HEK293T (cell line): ENCODE measurements around the gene EFNB2.

ENCODE experiments used
- CTCF ChIA-PET: fragments of 350-600 bp; formaldehyde crosslinking; extraction: SDS; loops from one replicate; lab custom pipeline; 2021; ENCODE audit warnings: antibody characterized with exemption, inconsistent platforms; lab: Yijun Ruan, JAX
- POLR2A ChIA-PET: fragments of 350-600 bp; formaldehyde crosslinking; extraction: SDS; loops from one replicate; lab custom pipeline; 2020; ENCODE audit warnings: antibody characterized with exemption, inconsistent platforms; lab: Yijun Ruan, JAX
- DNase-seq: peaks from one replicate; pipeline ENCODE4 v3.0.0; 2012; ENCODE audit warnings: mixed read lengths; ENCODE audit errors: extremely low spot score
- ARNT ChIP-seq: fragments of 450-650 bp; IDR thresholded peaks from 2 replicates; pipeline ENCODE4 v1.6.1; 2017; ENCODE audit warnings: mild to moderate bottlenecking
- BHLHE40 ChIP-seq: fragments of 450-650 bp; IDR thresholded peaks from 2 replicates; pipeline ENCODE4 v1.6.1; 2016; ENCODE audit warnings: mild to moderate bottlenecking, moderate library complexity, borderline replicate concordance
- CTBP1 ChIP-seq: fragments of 450-650 bp; IDR thresholded peaks from 2 replicates; pipeline ENCODE4 v1.6.1; 2016; ENCODE audit warnings: borderline replicate concordance
- ELF4 ChIP-seq: fragments of 450-650 bp; IDR thresholded peaks from 2 replicates; pipeline ENCODE4 v1.6.1; 2017; ENCODE audit warnings: antibody characterized with exemption
- FOXA1 ChIP-seq: fragments of 450-650 bp; IDR thresholded peaks from 2 replicates; pipeline ENCODE4 v1.6.1; 2016; ENCODE audit warnings: mild to moderate bottlenecking
- FOXK2 ChIP-seq: fragments of 450-650 bp; IDR thresholded peaks from 2 replicates; pipeline ENCODE4 v1.6.1; 2016; ENCODE audit warnings: mild to moderate bottlenecking
- FOXM1 ChIP-seq: fragments of 450-650 bp; IDR thresholded peaks from 2 replicates; pipeline ENCODE4 v1.6.1; 2017; ENCODE audit warnings: mild to moderate bottlenecking, borderline replicate concordance
- HDGF ChIP-seq: fragments of 450-650 bp; IDR thresholded peaks from 2 replicates; pipeline ENCODE4 v1.6.1; 2017; ENCODE audit warnings: antibody characterized with exemption, borderline replicate concordance
- L3MBTL2 ChIP-seq: fragments of 450-650 bp; conservative IDR thresholded peaks from 2 replicates; pipeline ENCODE4 v1.6.1; 2016; ENCODE audit warnings: mild to moderate bottlenecking
- LEF1 ChIP-seq: fragments of 450-650 bp; IDR thresholded peaks from 2 replicates; pipeline ENCODE4 v1.6.1; 2017; ENCODE audit warnings: mild to moderate bottlenecking, borderline replicate concordance
- NFRKB ChIP-seq: fragments of 450-650 bp; IDR thresholded peaks from 2 replicates; pipeline ENCODE4 v1.6.1; 2016; ENCODE audit warnings: mild to moderate bottlenecking, moderate library complexity
- SP1 ChIP-seq: fragments of 450-650 bp; IDR thresholded peaks from 2 replicates; pipeline ENCODE4 v1.6.1; 2017
- SUZ12 ChIP-seq: fragments of 450-650 bp; IDR thresholded peaks from 2 replicates; pipeline ENCODE4 v1.6.1; 2016; ENCODE audit warnings: mild to moderate bottlenecking
- TARDBP ChIP-seq: fragments of 450-650 bp; IDR thresholded peaks from 2 replicates; pipeline ENCODE4 v1.6.1; 2016
- ZNF384 ChIP-seq: fragments of 450-650 bp; IDR thresholded peaks from 2 replicates; pipeline ENCODE4 v1.6.1; 2016
- TF ChIP-seq, protein P1 (sequence below): fragments of 450-650 bp; IDR thresholded peaks from 2 replicates; pipeline ENCODE4 v1.6.1; 2016

EFNB2 gene

DNA sequence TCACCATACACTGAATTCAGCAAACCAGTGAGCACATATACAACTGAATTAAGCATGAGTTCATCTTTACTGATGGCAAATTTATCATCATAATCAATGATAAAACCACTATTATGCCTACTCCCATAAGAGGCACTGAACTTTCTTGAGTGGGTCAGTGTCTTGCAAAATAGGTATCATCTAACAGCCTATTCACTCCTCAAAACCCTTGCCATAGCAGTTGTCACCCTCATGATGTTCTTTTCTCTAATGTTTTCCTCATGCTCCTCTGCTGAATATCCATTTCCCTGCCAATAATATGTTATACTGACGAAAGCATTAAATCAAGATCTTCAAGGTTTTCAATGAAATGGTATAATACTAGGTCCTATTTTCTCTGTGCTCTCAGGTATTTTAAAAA, 26.8 kb upstream of the EFNB2 start:
- DNase-seq, result no peak
- TF ChIP-seq BHLHE40 (no peak), HDGF (no peak)
- ChIA-PET CTCF (no interaction called here), POLR2A (no interaction called here)

DNA sequence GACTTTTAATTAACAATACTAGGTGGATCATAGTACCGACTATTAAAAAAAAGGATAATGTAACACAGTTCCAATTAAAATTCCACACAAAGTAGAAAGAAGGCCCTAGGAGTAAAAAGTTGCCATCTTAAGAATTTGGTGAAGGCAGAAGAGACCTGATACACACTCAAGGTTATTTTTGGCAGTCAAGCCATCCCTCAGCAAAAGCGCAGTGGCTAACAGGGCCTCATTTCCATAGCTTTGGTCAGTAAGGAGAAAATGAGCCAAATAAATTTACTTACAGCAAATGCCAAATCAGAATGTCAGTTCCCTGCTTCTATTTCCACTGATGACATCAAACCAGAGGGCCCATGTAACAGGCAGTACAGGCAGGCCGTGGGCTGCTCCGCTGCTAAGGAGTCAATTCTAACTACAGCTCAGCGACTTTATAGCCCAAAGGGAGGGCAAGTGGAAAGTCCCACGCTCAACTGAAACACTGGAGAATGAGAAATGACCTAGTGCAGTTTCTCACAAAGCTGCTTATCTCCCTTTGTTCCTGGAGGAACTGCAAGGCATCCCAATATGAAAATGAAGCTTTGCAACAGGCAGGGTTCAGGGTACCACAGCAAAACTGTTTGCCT, 26.2 kb upstream of the EFNB2 start:
- POLR2A ChIA-PET, result no interaction called here
- TF ChIP-seq ARNT (no peak), BHLHE40 (no peak), FOXK2 (no peak), ELF4 (no peak), FOXM1 (no peak), FOXA1 (no peak)
- TF ChIP-seq, protein P1, sequence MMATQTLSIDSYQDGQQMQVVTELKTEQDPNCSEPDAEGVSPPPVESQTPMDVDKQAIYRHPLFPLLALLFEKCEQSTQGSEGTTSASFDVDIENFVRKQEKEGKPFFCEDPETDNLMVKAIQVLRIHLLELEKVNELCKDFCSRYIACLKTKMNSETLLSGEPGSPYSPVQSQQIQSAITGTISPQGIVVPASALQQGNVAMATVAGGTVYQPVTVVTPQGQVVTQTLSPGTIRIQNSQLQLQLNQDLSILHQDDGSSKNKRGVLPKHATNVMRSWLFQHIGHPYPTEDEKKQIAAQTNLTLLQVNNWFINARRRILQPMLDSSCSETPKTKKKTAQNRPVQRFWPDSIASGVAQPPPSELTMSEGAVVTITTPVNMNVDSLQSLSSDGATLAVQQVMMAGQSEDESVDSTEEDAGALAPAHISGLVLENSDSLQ, result no peak

DNA sequence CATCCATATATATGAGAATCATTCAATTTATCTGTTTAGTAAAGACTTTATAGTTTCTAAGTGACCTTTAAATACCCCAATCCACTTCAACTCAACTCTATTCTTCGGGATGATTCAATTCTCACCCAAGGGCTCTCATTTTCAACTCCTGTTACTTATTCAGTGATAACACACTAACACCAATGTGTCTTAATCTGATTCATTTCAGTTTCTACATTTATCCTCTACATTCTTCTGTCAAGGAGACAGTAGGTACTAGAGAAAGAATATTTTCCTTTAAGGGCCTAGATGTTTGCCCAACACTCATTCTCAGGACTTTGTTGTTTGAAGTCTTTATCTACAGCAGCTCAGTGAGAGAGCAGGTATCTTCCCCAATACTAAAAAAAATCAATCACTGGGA, 25.4 kb upstream of the EFNB2 start:
- POLR2A ChIA-PET, result no interaction called here
- DNase-seq, result no peak
- TF ChIP-seq L3MBTL2, result no peak
- TF ChIP-seq HDGF, result no peak
- TF ChIP-seq NFRKB, result no peak
- no peak for TF ChIP-seq ZNF384
- no peak for TF ChIP-seq SP1
- TF ChIP-seq FOXM1, result no peak
- no peak for TF ChIP-seq SUZ12
- TF ChIP-seq TARDBP, result no peak
- TF ChIP-seq FOXA1, result no peak
- no peak for TF ChIP-seq CTBP1
- TF ChIP-seq ARNT, result no peak
- TF ChIP-seq LEF1, result no peak
- TF ChIP-seq FOXK2, result no peak
- TF ChIP-seq ELF4, result no peak
- TF ChIP-seq, protein P1, result no peak
- CTCF ChIA-PET, result no interaction called here

More for the DNA sequence above, 26.2 kb upstream of the EFNB2 start:
- CTCF ChIA-PET, result no interaction called here
- DNase-seq, result no peak

DNA sequence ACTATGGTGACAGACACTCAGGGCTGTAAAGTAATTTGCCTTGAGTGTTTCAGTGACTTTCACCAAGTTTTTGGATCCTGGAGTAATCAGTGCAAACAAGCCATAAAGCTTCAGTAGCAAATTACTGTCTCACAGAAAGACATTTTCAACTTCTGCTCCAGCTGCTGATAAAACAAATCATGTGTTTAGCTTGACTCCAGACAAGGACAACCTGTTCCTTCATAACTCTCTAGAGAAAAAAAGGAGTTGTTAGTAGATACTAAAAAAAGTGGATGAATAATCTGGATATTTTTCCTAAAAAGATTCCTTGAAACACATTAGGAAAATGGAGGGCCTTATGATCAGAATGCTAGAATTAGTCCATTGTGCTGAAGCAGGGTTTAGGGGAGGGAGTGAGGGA, 23.1 kb upstream of the EFNB2 start:
- no peak for DNase-seq
- CTCF ChIA-PET, result no interaction called here
- POLR2A ChIA-PET, result no interaction called here
- TF ChIP-seq L3MBTL2, result no peak
- no peak for TF ChIP-seq ELF4
- TF ChIP-seq FOXA1, result no peak
- TF ChIP-seq LEF1, result no peak
- no peak for TF ChIP-seq HDGF
- no peak for TF ChIP-seq FOXM1
- no peak for TF ChIP-seq CTBP1
- TF ChIP-seq BHLHE40, result no peak
- TF ChIP-seq SP1, result no peak
- TF ChIP-seq, protein P1, result no peak
- TF ChIP-seq TARDBP, result no peak
- no peak for TF ChIP-seq ARNT
- no peak for TF ChIP-seq NFRKB
- no peak for TF ChIP-seq SUZ12

DNA sequence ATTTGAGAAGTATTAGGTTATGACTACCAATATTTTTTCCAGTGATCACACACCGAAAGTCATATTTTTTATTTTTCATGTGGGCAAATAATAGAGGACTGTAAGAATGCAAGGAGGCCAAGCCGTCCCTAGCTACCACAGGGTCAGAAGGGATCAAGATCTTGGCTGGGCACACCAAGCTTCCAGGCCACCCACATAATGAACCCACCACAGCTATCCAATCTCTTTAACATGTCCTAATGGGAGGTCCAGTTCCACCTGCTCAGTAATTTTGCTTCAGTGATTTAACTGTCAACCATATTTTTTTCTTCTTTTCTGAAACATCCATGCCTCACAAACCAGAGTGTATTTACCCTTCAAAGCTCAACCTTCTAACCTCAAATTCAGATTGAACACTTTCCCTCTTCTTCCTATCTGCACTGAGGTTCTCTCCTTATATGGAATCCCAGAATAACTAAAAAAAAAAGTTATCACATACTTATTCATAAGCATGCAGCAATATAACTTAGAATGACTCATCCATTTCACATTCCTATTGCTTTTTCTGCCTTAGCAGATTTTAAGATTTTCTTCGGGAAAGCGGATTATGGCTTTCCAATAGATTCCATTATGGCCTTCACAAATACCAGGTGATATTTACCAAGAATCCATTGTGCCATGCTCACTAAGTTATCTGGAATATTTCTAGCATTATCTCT, 20.3 kb upstream of the EFNB2 start:
- ChIA-PET CTCF (no interaction called here), POLR2A (no interaction called here)
- DNase-seq, result no peak

DNA sequence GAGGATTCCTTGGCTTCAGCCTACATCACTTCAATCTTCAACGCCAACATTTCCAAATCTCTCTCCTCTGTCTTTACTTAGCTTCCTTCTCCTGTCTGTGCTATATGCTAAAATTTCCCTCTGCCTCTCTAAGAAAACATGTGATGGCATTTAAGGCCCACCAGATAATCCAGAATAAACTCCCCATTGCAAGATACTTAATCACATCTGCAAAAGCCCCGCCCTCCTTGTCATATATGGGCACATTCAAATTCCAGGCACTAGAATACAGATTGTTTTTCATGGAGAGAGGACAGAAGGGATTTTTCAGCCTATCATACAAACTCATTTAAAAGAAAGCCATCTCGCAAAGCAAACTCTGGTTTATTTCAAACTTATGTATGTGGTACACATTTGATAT, 16.3 kb upstream of the EFNB2 start:
- TF ChIP-seq ELF4 (no peak), HDGF (no peak), SUZ12 (no peak), ARNT (no peak), FOXK2 (no peak), LEF1 (no peak), FOXM1 (no peak), L3MBTL2 (no peak), BHLHE40 (no peak), CTBP1 (no peak), NFRKB (no peak), TARDBP (no peak), ZNF384 (no peak), SP1 (no peak), FOXA1 (no peak)
- TF ChIP-seq, protein P1, result no peak
- ChIA-PET POLR2A (no interaction called here), CTCF (no interaction called here)
- DNase-seq, result no peak

More for the DNA sequence above, 20.3 kb upstream of the EFNB2 start:
- TF ChIP-seq ELF4, result no peak
- TF ChIP-seq SP1, result no peak
